MM.1S (cell line): ENCODE results near the gene CCKAR.

ENCODE experiments used
- DNase-seq: peaks from one replicate; pipeline ENCODE4 v3.0.0-alpha.2; 2015
- H2AFZ ChIP-seq: fragments of 300-600 bp; sonication (generic); 2 replicates; pipeline ENCODE4 v1.6.0; 2016; ENCODE audit warnings: antibody characterized with exemption, low read length
- H3F3A ChIP-seq: fragments of 300-600 bp; sonication (generic); 2 replicates; pipeline ENCODE4 v1.6.1; 2016; ENCODE audit warnings: mild to moderate bottlenecking, antibody characterized with exemption, low read length, moderate library complexity, mixed read lengths; ENCODE audit not compliant: insufficient read depth
- H3K27ac ChIP-seq: fragments of 300-600 bp; sonication (generic); 2 replicates; pipeline ENCODE4 v1.5.1; 2016; ENCODE audit warnings: mild to moderate bottlenecking, low read length
- H3K27me3 ChIP-seq: fragments of 300-600 bp; sonication (generic); replicated peaks from 2 replicates; pipeline ENCODE4 v1.6.0; 2016; ENCODE audit warnings: low read length; ENCODE audit not compliant: insufficient read depth
- H3K36me3 ChIP-seq: fragments of 300-600 bp; sonication (generic); replicated peaks from 2 replicates; pipeline ENCODE4 v1.6.1; 2016; ENCODE audit warnings: mild to moderate bottlenecking, low read length, mixed read lengths; ENCODE audit not compliant: insufficient read depth
- H3K4me1 ChIP-seq: fragments of 300-600 bp; sonication (generic); 2 replicates; pipeline ENCODE4 v1.6.1; 2016; ENCODE audit warnings: low read length, mixed read lengths
- H3K4me2 ChIP-seq: fragments of 300-600 bp; sonication (generic); 2 replicates; pipeline ENCODE4 v1.6.0; 2016; ENCODE audit warnings: low read depth, low read length
- H3K4me3 ChIP-seq: fragments of 300-600 bp; sonication (generic); 2 replicates; pipeline ENCODE4 v1.5.1; 2016; ENCODE audit warnings: low read length, mixed read lengths
- H3K79me2 ChIP-seq: fragments of 300-600 bp; sonication (generic); 2 replicates; pipeline ENCODE4 v1.6.1; 2016; ENCODE audit warnings: mixed run types, low read length, mixed read lengths
- H3K9ac ChIP-seq: fragments of 300-600 bp; sonication (generic); 2 replicates; pipeline ENCODE4 v1.6.1; 2016; ENCODE audit warnings: low read length, mixed read lengths
- H3K9me2 ChIP-seq: fragments of 300-600 bp; sonication (generic); replicated peaks from 2 replicates; pipeline ENCODE4 v1.6.1; 2016; ENCODE audit warnings: mild to moderate bottlenecking, low read length, mixed read lengths; ENCODE audit not compliant: insufficient read depth
- H3K9me3 ChIP-seq: fragments of 300-600 bp; sonication (generic); replicated peaks from 2 replicates; pipeline ENCODE4 v1.6.1; 2016; ENCODE audit warnings: mild to moderate bottlenecking, low read length, mixed read lengths; ENCODE audit not compliant: insufficient read depth
- H4K20me1 ChIP-seq: fragments of 300-600 bp; sonication (generic); 2 replicates; pipeline ENCODE4 v1.6.1; 2016; ENCODE audit warnings: mild to moderate bottlenecking, low read length, moderate library complexity, mixed read lengths; ENCODE audit not compliant: insufficient read depth
- EZH2 ChIP-seq: fragments of 300-600 bp; sonication (generic); optimal IDR thresholded peaks from 2 replicates; pipeline ENCODE3; 2017; ENCODE audit warnings: low read depth, mild to moderate bottlenecking, antibody characterized with exemption, low read length, mixed read lengths
- EZH2phosphoT487 ChIP-seq: fragments of 300-600 bp; sonication (generic); IDR thresholded peaks from 2 replicates; pipeline ENCODE4 v1.6.1; 2018; ENCODE audit warnings: antibody characterized with exemption, low read length
- TF ChIP-seq, protein P1 (sequence below): fragments of 300-600 bp; sonication (generic); IDR thresholded peaks from 2 replicates; pipeline ENCODE4 v1.5.1; 2016; ENCODE audit warnings: antibody characterized with exemption, low read length, mixed read lengths

The CCKAR gene, protein sequence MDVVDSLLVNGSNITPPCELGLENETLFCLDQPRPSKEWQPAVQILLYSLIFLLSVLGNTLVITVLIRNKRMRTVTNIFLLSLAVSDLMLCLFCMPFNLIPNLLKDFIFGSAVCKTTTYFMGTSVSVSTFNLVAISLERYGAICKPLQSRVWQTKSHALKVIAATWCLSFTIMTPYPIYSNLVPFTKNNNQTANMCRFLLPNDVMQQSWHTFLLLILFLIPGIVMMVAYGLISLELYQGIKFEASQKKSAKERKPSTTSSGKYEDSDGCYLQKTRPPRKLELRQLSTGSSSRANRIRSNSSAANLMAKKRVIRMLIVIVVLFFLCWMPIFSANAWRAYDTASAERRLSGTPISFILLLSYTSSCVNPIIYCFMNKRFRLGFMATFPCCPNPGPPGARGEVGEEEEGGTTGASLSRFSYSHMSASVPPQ

DNA sequence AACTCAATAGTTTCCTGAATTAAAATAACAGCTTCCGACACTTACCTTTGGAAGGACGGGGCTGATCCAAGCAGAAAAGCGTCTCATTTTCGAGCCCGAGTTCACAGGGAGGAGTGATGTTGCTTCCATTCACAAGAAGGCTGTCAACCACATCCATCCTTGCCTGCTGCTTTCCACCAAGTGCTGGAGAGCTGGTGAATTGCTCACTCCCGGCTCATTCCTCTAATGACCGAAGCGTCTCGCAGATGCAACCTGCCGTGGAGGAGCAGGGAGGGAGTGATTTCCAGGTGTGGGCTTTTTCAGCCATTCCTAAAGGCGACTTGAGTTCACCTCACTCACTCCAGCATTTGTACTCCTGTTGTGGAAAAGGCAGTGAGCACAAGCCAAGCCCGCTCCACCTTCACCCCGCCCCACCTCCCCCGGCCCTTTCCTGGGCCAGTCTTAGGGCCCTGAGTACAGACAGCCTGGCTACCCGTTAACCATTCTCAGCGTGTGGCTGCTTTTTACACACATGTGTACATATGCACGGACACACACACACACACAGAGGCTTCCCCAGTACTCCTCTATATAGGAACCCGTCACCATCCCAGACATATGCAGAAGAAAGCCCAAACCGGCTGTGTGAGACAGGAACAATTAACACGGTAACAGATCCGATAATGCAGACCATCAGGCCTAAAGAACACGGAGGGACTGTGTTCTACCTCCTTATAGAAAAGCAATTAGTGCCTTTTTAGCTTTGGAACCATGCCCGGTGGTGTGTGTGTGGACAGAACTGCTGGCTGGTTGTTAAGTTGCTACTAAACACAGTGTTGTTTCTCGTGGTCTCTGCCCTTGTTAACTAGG lies at the start of gene CCKAR:
Gene CCKAR, minus strand, starts transcription at position 374 of the 849 bp plus-strand sequence. Its CDS starts 217 bp downstream, at position 157.
- H3K9me3 ChIP-seq: no peaks in the 10 kb centered on the region
- no peaks in the 10 kb centered on the region for H3K4me1 ChIP-seq
- no peaks in the 10 kb centered on the region for H3K27me3 ChIP-seq
- no peak for TF ChIP-seq EZH2
- TF ChIP-seq EZH2phosphoT487: no peak
- TF ChIP-seq, protein P1, sequence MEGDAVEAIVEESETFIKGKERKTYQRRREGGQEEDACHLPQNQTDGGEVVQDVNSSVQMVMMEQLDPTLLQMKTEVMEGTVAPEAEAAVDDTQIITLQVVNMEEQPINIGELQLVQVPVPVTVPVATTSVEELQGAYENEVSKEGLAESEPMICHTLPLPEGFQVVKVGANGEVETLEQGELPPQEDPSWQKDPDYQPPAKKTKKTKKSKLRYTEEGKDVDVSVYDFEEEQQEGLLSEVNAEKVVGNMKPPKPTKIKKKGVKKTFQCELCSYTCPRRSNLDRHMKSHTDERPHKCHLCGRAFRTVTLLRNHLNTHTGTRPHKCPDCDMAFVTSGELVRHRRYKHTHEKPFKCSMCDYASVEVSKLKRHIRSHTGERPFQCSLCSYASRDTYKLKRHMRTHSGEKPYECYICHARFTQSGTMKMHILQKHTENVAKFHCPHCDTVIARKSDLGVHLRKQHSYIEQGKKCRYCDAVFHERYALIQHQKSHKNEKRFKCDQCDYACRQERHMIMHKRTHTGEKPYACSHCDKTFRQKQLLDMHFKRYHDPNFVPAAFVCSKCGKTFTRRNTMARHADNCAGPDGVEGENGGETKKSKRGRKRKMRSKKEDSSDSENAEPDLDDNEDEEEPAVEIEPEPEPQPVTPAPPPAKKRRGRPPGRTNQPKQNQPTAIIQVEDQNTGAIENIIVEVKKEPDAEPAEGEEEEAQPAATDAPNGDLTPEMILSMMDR: no peak
- no peaks in the 10 kb centered on the region for H4K20me1 ChIP-seq
- no peaks in the 10 kb centered on the region for H3K79me2 ChIP-seq
- H3K27ac ChIP-seq: no peak within 1 kb of the TSS
- H3F3A ChIP-seq: no peaks in the 10 kb centered on the region
- no peaks in the 10 kb centered on the region for H3K9me2 ChIP-seq
- no peaks in the 10 kb centered on the region for H3K36me3 ChIP-seq
- H3K4me3 ChIP-seq: no peak within 1 kb of the TSS
- no peak within 1 kb of the TSS for H3K9ac ChIP-seq
- no peak within 1 kb of the TSS for H2AFZ ChIP-seq
- no peak for DNase-seq
- no peak within 1 kb of the TSS for H3K4me2 ChIP-seq

DNA sequence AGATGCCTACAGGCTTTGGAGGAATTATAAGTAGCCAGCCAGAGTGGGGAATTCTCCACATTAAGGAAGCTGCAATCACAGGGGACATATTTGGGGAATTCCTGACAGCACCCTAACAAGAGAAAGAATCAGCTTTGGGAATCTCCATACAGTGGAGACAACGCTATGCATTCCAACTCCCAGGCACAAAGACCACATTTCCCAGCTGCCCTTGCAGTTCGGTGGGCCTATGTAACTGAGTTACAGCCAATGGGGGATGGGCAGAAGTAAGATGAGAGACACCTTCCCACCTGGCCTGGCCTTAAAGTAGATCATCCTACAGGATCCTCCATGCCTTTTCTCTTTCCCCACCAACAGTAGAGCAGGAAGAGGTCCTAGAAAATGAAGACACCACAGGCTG lies 43.4 kb upstream of the CCKAR start:
- H3K4me3 ChIP-seq: no peak overlapping the region
- H3K4me2 ChIP-seq: no peak overlapping the region
- no peaks in the 10 kb centered on the region for H3K27me3 ChIP-seq
- H3K4me1 ChIP-seq: no peaks in the 10 kb centered on the region
- H2AFZ ChIP-seq: no peak overlapping the region
- no peaks in the 10 kb centered on the region for H4K20me1 ChIP-seq
- H3K9me2 ChIP-seq: no peaks in the 10 kb centered on the region
- TF ChIP-seq EZH2phosphoT487: no peak
- TF ChIP-seq EZH2: no peak
- TF ChIP-seq, protein P1: no peak
- no peaks in the 10 kb centered on the region for H3K9me3 ChIP-seq
- DNase-seq: no peak
- H3F3A ChIP-seq: no peaks in the 10 kb centered on the region
- no peak overlapping the region for H3K9ac ChIP-seq
- no peaks in the 10 kb centered on the region for H3K36me3 ChIP-seq
- no peaks in the 10 kb centered on the region for H3K79me2 ChIP-seq
- H3K27ac ChIP-seq: no peak overlapping the region

DNA sequence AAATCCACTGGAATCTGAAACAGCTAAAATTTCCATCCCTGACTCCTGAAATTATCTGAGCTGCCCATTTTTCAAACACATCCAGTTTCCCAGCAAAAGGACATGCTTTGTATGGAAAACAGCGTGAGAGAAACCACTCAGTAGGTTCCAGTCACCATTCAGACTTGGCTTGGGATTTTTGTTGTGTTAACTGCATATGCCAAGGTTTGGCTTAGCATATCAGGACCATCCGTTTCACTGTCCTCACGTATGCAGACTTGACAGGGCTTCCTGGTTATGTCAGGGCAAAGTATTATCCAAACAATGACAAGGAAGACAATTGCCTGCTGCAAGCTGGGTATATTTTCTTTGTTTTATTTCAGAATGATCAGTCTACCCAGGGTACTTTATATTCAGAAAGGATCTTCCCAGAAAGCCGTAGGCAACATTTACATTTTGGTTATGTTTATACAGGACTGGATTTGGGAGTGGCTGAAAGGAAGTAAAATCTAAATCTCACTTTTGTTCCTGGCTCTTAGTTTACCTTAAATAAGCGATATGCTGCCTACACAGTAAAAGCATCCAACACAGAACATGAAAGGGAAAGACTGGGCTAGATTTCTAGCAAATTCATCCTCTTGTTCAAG lies 41.3 kb upstream of the CCKAR start:
- Histone ChIP-seq H3K27me3 (no peaks in the 10 kb centered on the region), H3F3A (no peaks in the 10 kb centered on the region), H3K27ac (no peak overlapping the region), H2AFZ (no peak overlapping the region), H3K79me2 (no peaks in the 10 kb centered on the region), H3K4me2 (no peak overlapping the region), H3K36me3 (no peaks in the 10 kb centered on the region), H3K4me1 (no peaks in the 10 kb centered on the region), H3K4me3 (no peak overlapping the region), H3K9me3 (no peaks in the 10 kb centered on the region), H3K9me2 (no peaks in the 10 kb centered on the region), H4K20me1 (no peaks in the 10 kb centered on the region), H3K9ac (no peak overlapping the region)
- TF ChIP-seq, protein P1: no peak
- no peak for TF ChIP-seq EZH2phosphoT487
- TF ChIP-seq EZH2: no peak
- DNase-seq: no peak
